WTC11 (cell line): ENCODE measurements around the gene MYOD1. TPM values are rescaled to one million over a fixed set of nuclear protein-coding genes. Genes with fewer than 3 reads are reported as not detected.

Experiments
- ATAC-seq: fragments of 200-7000 bp; cut with Tn5 transposase; 2 replicates; pipeline ENCODE4 v1.10.0; 2021; ENCODE audit warnings: mild to moderate bottlenecking, moderate library complexity
- CTCF ChIA-PET: fragments of 300-600 bp; sonication (Branson Sonifier 250); formaldehyde crosslinking; loops from one replicate; lab custom pipeline; 2021; ENCODE audit warnings: antibody characterized with exemption; lab: Charles Lee
- POLR2A ChIA-PET: fragments of 350-600 bp; sonication (Branson Sonifier 250); formaldehyde crosslinking; loops from one replicate; lab custom pipeline; 2021; ENCODE audit warnings: antibody characterized with exemption; lab: Charles Lee
- DNase-seq: peaks from one replicate; pipeline ENCODE4 v3.0.0; 2021; ENCODE audit warnings: low spot score
- H3K27ac Mint-ChIP-seq: 2 replicates; pipeline ENCODE4 v1.8.0; 2021; ENCODE audit warnings: mixed read lengths
- H3K27me3 Mint-ChIP-seq: 2 replicates; pipeline ENCODE4 v1.8.0; 2021; ENCODE audit warnings: low read depth, mild to moderate bottlenecking, moderate library complexity, mixed read lengths
- H3K36me3 Mint-ChIP-seq: 2 replicates; pipeline ENCODE4 v1.8.0; 2021; ENCODE audit warnings: mixed read lengths
- H3K4me1 Mint-ChIP-seq: 2 replicates; pipeline ENCODE4 v1.8.0; 2022; ENCODE audit warnings: mixed read lengths
- H3K4me3 Mint-ChIP-seq: 2 replicates; pipeline ENCODE4 v1.8.0; 2021; ENCODE audit warnings: mild to moderate bottlenecking, moderate library complexity, mixed read lengths
- H3K9me3 Mint-ChIP-seq: 2 replicates; pipeline ENCODE4 v1.8.0; 2021; ENCODE audit warnings: mixed read lengths
- FOXP1 ChIP-seq: sonication (generic); formaldehyde crosslinking; IDR thresholded peaks from 2 replicates; pipeline ENCODE4 v1.8.0; 2022; ENCODE audit warnings: missing genetic modification reagents, mild to moderate bottlenecking, moderate library complexity, borderline replicate concordance
- GTF2I ChIP-seq: fragments of 250-450 bp; sonication (Bioruptor Pico); conservative IDR thresholded peaks from 2 replicates; pipeline ENCODE4 v1.4.0; 2021; ENCODE audit warnings: mild to moderate bottlenecking
- JAZF1 ChIP-seq: fragments of 250-450 bp; sonication (Bioruptor Pico); IDR thresholded peaks from 2 replicates; pipeline ENCODE4 v1.9.0; 2021; ENCODE audit warnings: moderate library complexity, mild to moderate bottlenecking, inconsistent platforms
- JUN ChIP-seq: sonication (generic); formaldehyde crosslinking; IDR thresholded peaks from 2 replicates; pipeline ENCODE4 v1.8.0; 2023; ENCODE audit warnings: mild to moderate bottlenecking, missing genetic modification reagents
- NFATC4 ChIP-seq: fragments of 250-450 bp; sonication (Bioruptor Pico); IDR thresholded peaks from 2 replicates; pipeline ENCODE4 v1.9.0; 2021; ENCODE audit warnings: mild to moderate bottlenecking
- NFE2L1 ChIP-seq: sonication (generic); formaldehyde crosslinking; IDR thresholded peaks from 2 replicates; pipeline ENCODE4 v1.8.1; 2023; ENCODE audit warnings: missing genetic modification reagents
- OVOL2 ChIP-seq: fragments of 250-450 bp; sonication (Bioruptor Pico); IDR thresholded peaks from 2 replicates; pipeline ENCODE4 v1.9.0; 2021; ENCODE audit warnings: mild to moderate bottlenecking, borderline replicate concordance
- TCF7 ChIP-seq: sonication (generic); formaldehyde crosslinking; IDR thresholded peaks from 2 replicates; pipeline ENCODE4 v1.8.0; 2022; ENCODE audit warnings: mild to moderate bottlenecking, low read depth, missing genetic modification reagents, moderate library complexity
- ZBTB21 ChIP-seq: sonication (generic); formaldehyde crosslinking; IDR thresholded peaks from 2 replicates; pipeline ENCODE4 v1.8.1; 2023; ENCODE audit warnings: mild to moderate bottlenecking, missing genetic modification reagents, borderline replicate concordance
- ZNF423 ChIP-seq: fragments of 250-450 bp; sonication (Bioruptor Pico); IDR thresholded peaks from 2 replicates; pipeline ENCODE4 v2.1.2; 2022; ENCODE audit warnings: mild to moderate bottlenecking, moderate library complexity
- total RNA-seq: library from RNA; stranded (reverse); gene quantifications from 3 replicates; pipeline ENCODE4 v1.2.3, GENCODE V29; 2021
- TF ChIP-seq, protein P1 (sequence below): sonication (generic); formaldehyde crosslinking; IDR thresholded peaks from 2 replicates; pipeline ENCODE4 v1.8.1; 2023; ENCODE audit warnings: mild to moderate bottlenecking, missing genetic modification reagents, moderate library complexity
- TF ChIP-seq, protein P2 (sequence below): fragments of 250-450 bp; sonication (Bioruptor Pico); IDR thresholded peaks from 2 replicates; pipeline ENCODE4 v1.9.0; 2021; ENCODE audit warnings: mild to moderate bottlenecking
- TF ChIP-seq, protein P3 (sequence below): fragments of 250-450 bp; sonication (Bioruptor Pico); IDR thresholded peaks from 2 replicates; pipeline ENCODE4 v1.9.0; 2021; ENCODE audit warnings: moderate library complexity, mild to moderate bottlenecking, inconsistent platforms, borderline replicate concordance
- TF ChIP-seq, protein P4 (sequence below): sonication (generic); formaldehyde crosslinking; IDR thresholded peaks from 2 replicates; pipeline ENCODE4 v1.8.1; 2023; ENCODE audit warnings: mild to moderate bottlenecking, missing genetic modification reagents, borderline replicate concordance

MYOD1 gene
- total RNA-seq, 1 experiment from 2014 or later, result not detected

DNA sequence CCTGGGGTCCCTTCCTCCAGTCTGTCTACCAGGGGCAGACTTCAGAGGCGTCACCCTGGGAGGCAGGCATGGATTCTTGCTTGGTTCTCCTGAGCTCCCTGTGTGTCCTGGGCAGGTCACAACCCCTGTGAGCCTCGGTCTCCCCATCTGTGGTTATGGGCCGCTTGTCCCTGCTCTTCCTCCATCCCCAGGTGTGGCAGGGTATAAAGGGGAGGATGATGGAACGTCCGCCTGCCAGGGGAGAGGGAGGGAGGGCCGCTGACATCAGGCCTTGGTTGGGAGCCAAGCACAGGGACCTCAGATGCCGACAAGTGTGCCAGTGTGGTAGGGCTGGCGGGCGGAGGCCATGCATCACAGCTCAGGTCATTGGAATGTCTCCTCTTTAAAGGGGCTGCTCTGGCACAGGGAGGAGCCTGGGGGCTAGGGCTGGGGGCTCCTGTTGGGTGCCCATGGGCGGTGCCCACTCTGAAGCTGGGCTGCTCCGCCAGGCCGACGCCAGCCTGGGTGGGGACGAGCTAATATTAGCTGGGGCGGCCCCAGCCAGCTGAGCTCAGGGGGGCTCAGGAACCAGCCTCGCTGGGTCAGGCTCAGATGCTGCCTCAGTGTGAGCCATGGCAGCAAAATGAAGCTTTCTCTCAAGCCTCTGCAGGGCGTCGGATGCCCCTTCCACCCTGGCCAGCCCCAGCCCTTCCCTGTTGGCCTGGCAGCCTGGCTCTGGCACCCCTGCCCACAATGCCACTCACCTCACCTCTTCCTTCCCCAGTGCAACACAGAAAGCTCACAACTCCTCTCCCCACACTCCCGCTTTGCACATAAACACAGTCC lies 28.0 kb downstream of the MYOD1 start:
- Mint-ChIP-seq H3K36me3 (no peaks in the 10 kb centered on the region), H3K4me1 (no peaks in the 10 kb centered on the region), H3K27me3 (no peaks in the 10 kb centered on the region; the same call in none of the 2 replicates), H3K27ac (no peak overlapping the region), H3K9me3 (no peaks in the 10 kb centered on the region), H3K4me3 (no peak overlapping the region)
- no peak for TF ChIP-seq JAZF1 (CRISPR knock-in tag)
- DNase-seq (no peak), ATAC-seq (no peak)
- ChIA-PET CTCF (interaction anchor here (0.6 to 4.4 kb wide), 5 partner anchors 8 to 19 kb away, joined by 3 to 28 read pairs (median 7); partner anchors contain the start of gene KCNC1), POLR2A (interaction anchor here (1.1 kb wide), 1 partner anchor 31 kb away, joined by 3 read pairs; no protein-coding TSS in a partner anchor)

DNA sequence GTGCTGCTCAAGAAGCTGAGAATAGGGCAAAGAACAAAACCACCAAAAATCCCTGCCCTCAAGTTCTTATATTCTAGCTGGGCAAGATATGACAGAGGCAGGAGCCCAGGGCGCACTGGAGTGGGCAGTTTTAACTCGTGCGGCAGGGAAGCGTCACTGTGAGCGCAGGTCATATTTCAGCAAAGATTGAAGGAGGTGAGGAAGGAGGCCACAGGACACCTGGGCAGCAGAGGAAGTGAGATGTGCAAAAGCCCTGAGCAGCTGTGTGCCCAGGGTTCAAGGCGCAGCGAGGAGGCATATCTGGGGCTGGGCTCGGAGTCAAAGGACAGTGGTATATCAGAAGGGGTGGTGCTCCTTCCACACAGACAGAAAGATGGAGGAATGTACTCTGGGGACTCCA lies 28.7 kb downstream of the MYOD1 start:
- ChIA-PET CTCF (interaction anchor here (0.7 to 4.4 kb wide), 4 partner anchors 9 to 19 kb away, joined by 3 to 28 read pairs (median 8); partner anchors contain the start of gene KCNC1), POLR2A (no interaction called here)
- DNase-seq (no peak), ATAC-seq (no peak)
- Mint-ChIP-seq H3K36me3 (no peaks in the 10 kb centered on the region), H3K27me3 (no peaks in the 10 kb centered on the region; the same call in none of the 2 replicates), H3K9me3 (no peaks in the 10 kb centered on the region), H3K27ac (no peak overlapping the region), H3K4me3 (no peak overlapping the region), H3K4me1 (no peaks in the 10 kb centered on the region)
- TF ChIP-seq, protein P1, sequence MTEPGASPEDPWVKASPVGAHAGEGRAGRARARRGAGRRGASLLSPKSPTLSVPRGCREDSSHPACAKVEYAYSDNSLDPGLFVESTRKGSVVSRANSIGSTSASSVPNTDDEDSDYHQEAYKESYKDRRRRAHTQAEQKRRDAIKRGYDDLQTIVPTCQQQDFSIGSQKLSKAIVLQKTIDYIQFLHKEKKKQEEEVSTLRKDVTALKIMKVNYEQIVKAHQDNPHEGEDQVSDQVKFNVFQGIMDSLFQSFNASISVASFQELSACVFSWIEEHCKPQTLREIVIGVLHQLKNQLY (CRISPR knock-in tag), result no peak
- TF ChIP-seq GTF2I, result no peak
- TF ChIP-seq, protein P2, sequence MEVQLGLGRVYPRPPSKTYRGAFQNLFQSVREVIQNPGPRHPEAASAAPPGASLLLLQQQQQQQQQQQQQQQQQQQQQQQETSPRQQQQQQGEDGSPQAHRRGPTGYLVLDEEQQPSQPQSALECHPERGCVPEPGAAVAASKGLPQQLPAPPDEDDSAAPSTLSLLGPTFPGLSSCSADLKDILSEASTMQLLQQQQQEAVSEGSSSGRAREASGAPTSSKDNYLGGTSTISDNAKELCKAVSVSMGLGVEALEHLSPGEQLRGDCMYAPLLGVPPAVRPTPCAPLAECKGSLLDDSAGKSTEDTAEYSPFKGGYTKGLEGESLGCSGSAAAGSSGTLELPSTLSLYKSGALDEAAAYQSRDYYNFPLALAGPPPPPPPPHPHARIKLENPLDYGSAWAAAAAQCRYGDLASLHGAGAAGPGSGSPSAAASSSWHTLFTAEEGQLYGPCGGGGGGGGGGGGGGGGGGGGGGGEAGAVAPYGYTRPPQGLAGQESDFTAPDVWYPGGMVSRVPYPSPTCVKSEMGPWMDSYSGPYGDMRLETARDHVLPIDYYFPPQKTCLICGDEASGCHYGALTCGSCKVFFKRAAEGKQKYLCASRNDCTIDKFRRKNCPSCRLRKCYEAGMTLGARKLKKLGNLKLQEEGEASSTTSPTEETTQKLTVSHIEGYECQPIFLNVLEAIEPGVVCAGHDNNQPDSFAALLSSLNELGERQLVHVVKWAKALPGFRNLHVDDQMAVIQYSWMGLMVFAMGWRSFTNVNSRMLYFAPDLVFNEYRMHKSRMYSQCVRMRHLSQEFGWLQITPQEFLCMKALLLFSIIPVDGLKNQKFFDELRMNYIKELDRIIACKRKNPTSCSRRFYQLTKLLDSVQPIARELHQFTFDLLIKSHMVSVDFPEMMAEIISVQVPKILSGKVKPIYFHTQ, result no peak
- TF ChIP-seq OVOL2, result no peak
- no peak for TF ChIP-seq FOXP1
- TF ChIP-seq, protein P3, sequence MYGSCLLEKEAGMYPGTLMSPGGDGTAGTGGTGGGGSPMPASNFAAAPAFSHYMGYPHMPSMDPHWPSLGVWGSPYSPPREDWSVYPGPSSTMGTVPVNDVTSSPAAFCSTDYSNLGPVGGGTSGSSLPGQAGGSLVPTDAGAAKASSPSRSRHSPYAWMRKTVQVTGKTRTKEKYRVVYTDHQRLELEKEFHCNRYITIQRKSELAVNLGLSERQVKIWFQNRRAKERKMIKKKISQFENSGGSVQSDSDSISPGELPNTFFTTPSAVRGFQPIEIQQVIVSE, result no peak
- TF ChIP-seq TCF7, result no peak
- no peak for TF ChIP-seq JUN (CRISPR knock-in tag)
- no peak for TF ChIP-seq ZBTB21
- TF ChIP-seq, protein P4, sequence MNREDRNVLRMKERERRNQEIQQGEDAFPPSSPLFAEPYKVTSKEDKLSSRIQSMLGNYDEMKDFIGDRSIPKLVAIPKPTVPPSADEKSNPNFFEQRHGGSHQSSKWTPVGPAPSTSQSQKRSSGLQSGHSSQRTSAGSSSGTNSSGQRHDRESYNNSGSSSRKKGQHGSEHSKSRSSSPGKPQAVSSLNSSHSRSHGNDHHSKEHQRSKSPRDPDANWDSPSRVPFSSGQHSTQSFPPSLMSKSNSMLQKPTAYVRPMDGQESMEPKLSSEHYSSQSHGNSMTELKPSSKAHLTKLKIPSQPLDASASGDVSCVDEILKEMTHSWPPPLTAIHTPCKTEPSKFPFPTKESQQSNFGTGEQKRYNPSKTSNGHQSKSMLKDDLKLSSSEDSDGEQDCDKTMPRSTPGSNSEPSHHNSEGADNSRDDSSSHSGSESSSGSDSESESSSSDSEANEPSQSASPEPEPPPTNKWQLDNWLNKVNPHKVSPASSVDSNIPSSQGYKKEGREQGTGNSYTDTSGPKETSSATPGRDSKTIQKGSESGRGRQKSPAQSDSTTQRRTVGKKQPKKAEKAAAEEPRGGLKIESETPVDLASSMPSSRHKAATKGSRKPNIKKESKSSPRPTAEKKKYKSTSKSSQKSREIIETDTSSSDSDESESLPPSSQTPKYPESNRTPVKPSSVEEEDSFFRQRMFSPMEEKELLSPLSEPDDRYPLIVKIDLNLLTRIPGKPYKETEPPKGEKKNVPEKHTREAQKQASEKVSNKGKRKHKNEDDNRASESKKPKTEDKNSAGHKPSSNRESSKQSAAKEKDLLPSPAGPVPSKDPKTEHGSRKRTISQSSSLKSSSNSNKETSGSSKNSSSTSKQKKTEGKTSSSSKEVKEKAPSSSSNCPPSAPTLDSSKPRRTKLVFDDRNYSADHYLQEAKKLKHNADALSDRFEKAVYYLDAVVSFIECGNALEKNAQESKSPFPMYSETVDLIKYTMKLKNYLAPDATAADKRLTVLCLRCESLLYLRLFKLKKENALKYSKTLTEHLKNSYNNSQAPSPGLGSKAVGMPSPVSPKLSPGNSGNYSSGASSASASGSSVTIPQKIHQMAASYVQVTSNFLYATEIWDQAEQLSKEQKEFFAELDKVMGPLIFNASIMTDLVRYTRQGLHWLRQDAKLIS (CRISPR knock-in tag), result no peak
- TF ChIP-seq NFE2L1 (CRISPR knock-in tag), result no peak
- TF ChIP-seq ZNF423 (CRISPR knock-in tag), result no peak
- no peak for TF ChIP-seq NFATC4
